Stomach (tissue), 9 donors: ENCODE measurements around the gene MCCC2. TPM values are rescaled to one million over a fixed set of nuclear protein-coding genes. Genes with fewer than 3 reads are reported as not detected.

Experiments used
- DNase-seq, 2 donors: peaks; one replicate each; pipeline versions ENCODE4 v3.0.0 to v3.0.0-alpha.2; 2013 to 2019
- H3K27ac ChIP-seq, 5 donors: fragments of 200-600 bp in 4 of 5; sonication (generic) in 4 of 5; one replicate each; pipeline ENCODE4 v1.5.1; 2013 to 2019; ENCODE audit warnings: mild to moderate bottlenecking in 1 of 5, moderate library complexity in 1 of 5
- H3K27me3 ChIP-seq, 3 donors: fragments of 200-600 bp; sonication (generic); one replicate each; pipeline ENCODE4 v1.5.1; 2017 to 2019; ENCODE audit warnings: mixed run types in 1 of 3
- H3K36me3 ChIP-seq, 4 donors: fragments of 200-600 bp; sonication (generic); 1 replicate in 3 of 4; 2 replicates in 1 of 4; pipeline ENCODE4 v1.5.1; 2016 to 2019
- H3K4me1 ChIP-seq, 4 donors: fragments of 200-600 bp; sonication (generic); one replicate each; pipeline ENCODE4 v1.5.1; 2016 to 2019
- H3K4me3 ChIP-seq, 4 donors: fragments of 200-600 bp; sonication (generic) in 3 of 4; one replicate each; pipeline ENCODE4 v1.5.1; 2016 to 2019; ENCODE audit warnings: mild to moderate bottlenecking in 1 of 4
- H3K9me3 ChIP-seq, 4 donors: fragments of 200-600 bp; sonication (generic); one replicate each; pipeline ENCODE4 v1.5.1; 2016 to 2019
- CTCF ChIP-seq, 7 experiments: fragments of 450-650 bp in 4 of 7; fragments of 200-600 bp in 3 of 7; sonication (generic) in 3 of 7; IDR thresholded peaks; one replicate each; pipeline ENCODE4 v1.5.1; 2016 to 2019; ENCODE audit warnings: antibody characterized with exemption in 7 of 7, control low read depth in 2 of 7, mild to moderate bottlenecking in 1 of 7
- EP300 ChIP-seq: sonication (generic); formaldehyde crosslinking; IDR thresholded peaks from one replicate; pipeline ENCODE4 v1.6.1; 2017; ENCODE audit warnings: antibody characterized with exemption
- POLR2A ChIP-seq, 4 donors: fragments of 450-650 bp; IDR thresholded peaks; one replicate each; pipeline ENCODE4 v1.6.1; 2016; ENCODE audit warnings: antibody characterized with exemption in 4 of 4, control low read depth in 2 of 4, mild to moderate bottlenecking in 1 of 4, moderate library complexity in 1 of 4
- POLR2AphosphoS5 ChIP-seq, 3 donors: sonication (generic); formaldehyde crosslinking; IDR thresholded peaks; one replicate each; pipeline ENCODE4 v1.6.1; 2016; ENCODE audit warnings: antibody characterized with exemption in 3 of 3
- WGBS, 5 donors: extraction: QIAGEN DNeasy Blood & Tissue Kit in 3 of 5; methylation state at CpG; one replicate each; pipeline versions ENCODE4 v1.1.5 to v1.1.7; 2013 to 2018; 5-methylcytosine and 5-hydroxymethylcytosine counted together
- intact Hi-C: fragments of 100-400 bp; cut with DNase I; formaldehyde crosslinking; loops from one replicate; pipeline ENCODE4 v1.15.1; 2023; ENCODE audit warnings: low total_unique reads
- polyA plus RNA-seq, 3 donors: library from polyadenylated mRNA; stranded (reverse); fragments of 200-250 nt; gene quantifications; one replicate each; pipeline ENCODE4 v1.2.3, GENCODE V29; 2013
- total RNA-seq, 5 donors: library from RNA; depleted of rRNA; stranded (reverse); fragments of >200 nt; gene quantifications; one replicate each; pipeline versions ENCODE4 v1.1.0 to v1.2.3, GENCODE V29; 2014 to 2016
- donor health status: healthy with polysubstance abuse.
- donor health status: Bipolar disorder and iron deficiency.
- donor health status: healthy.

The MCCC2 gene
- total and polyA plus RNA-seq, 8 donors = 14.6 to 73.6 (median 30.5) TPM

DNA sequence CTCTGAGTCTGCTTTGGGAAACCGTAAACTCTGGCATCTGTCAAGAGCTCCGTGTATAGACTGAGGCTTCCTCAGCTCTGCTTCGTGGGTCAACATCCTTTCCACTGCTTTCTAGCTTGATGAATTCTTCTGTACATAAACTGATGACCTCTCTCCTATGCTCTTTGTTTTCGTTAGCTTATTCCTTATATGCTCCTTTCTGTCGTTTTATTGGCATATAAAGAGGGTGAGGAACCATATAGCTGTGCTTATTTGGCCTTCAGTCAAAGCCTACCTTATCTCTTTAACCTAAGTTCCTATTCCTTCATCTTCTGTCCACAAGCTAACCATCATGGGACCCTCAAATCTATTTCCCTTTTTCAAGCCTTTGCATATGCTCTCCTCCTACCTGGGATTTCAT, 92.6 kb downstream of the MCCC2 start:
- H3K4me3 ChIP-seq = no peak overlapping the region
- H3K27me3 ChIP-seq = no peaks in the 10 kb centered on the region
- no peaks in the 10 kb centered on the region for H3K36me3 ChIP-seq
- intact Hi-C loops = no loop called here
- 54 to 65% (median 57%) methylated on average over 5 of the region's 5 CpGs for WGBS, 5 donors
- no peak for TF ChIP-seq POLR2AphosphoS5 (IDR thresholded peaks at IDR 0.05)
- no peak for TF ChIP-seq CTCF (IDR thresholded peaks at IDR 0.05)
- TF ChIP-seq EP300 = no peak
- TF ChIP-seq POLR2A (IDR thresholded peaks at IDR 0.05) = no peak
- no peak for DNase-seq
- no peak overlapping the region for H3K27ac ChIP-seq
- H3K9me3 ChIP-seq = peaks cover 0 to 2% (median 0%) of the 10 kb centered on the region in 4 donors
- no peaks in the 10 kb centered on the region for H3K4me1 ChIP-seq

DNA sequence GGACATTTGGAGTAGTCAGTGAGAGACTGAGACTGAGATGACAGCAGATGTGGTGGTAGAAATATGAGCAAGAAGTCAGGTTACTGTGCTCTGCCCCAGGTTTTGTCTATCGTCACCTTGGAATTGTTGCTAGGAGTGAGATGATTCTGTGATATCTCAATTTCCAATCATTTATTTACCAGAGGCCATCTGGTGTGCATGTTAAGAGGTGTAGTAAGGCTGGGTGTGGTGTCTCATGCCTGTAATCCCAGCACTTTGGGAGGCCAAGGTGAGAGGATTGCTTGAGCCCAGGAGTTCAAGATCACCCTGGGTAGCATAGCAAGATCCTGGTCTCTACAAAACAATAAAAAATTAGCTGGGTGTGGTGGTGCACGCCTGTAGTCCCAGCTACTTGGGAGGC, 93.4 kb downstream of the MCCC2 start:
- Histone ChIP-seq H3K9me3 (peaks cover 0 to 6% (median 4%) of the 10 kb centered on the region in 4 donors), H3K36me3 (no peaks in the 10 kb centered on the region), H3K4me3 (no peak overlapping the region), H3K27ac (no peak overlapping the region), H3K27me3 (no peaks in the 10 kb centered on the region), H3K4me1 (no peaks in the 10 kb centered on the region)
- intact Hi-C loops = no loop called here
- DNase-seq = no peak
- no peak for TF ChIP-seq POLR2AphosphoS5 (IDR thresholded peaks at IDR 0.05)
- no peak for TF ChIP-seq CTCF (IDR thresholded peaks at IDR 0.05)
- no peak for TF ChIP-seq POLR2A (IDR thresholded peaks at IDR 0.05)
- no peak for TF ChIP-seq EP300
- 78 to 92% (median 85%) methylated on average over 2 of the region's 2 CpGs for WGBS, 5 donors

DNA sequence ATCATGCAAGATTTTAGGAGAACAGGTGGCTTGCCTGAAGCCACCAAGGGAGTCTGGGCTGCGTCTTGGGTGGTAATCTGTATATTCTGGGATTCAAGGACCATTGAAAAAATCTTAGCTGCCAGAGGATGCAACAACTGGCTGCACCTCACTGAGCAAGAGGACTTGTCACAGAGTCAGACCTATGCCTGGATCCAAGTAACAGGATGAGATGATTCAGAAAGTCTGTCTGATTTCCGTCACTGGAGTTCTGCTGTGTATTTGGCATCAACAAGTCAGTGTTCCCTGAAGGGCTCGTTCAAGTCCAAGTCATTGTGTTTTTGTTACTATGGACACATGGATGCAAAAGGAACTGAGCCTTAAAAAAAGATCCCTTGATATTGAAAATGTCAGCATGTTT, 94.2 kb downstream of the MCCC2 start:
- intact Hi-C loops = no loop called here
- DNase-seq = no peak
- no peaks in the 10 kb centered on the region for H3K4me1 ChIP-seq
- H3K27ac ChIP-seq = no peak overlapping the region
- WGBS, 5 donors = 55 to 73% (median 63%) methylated on average over 3 of the region's 3 CpGs
- no peak for TF ChIP-seq POLR2A (IDR thresholded peaks at IDR 0.05)
- no peaks in the 10 kb centered on the region for H3K36me3 ChIP-seq
- peaks cover 0 to 12% (median 11%) of the 10 kb centered on the region in 4 donors for H3K9me3 ChIP-seq
- H3K27me3 ChIP-seq = no peaks in the 10 kb centered on the region
- H3K4me3 ChIP-seq = no peak overlapping the region

DNA sequence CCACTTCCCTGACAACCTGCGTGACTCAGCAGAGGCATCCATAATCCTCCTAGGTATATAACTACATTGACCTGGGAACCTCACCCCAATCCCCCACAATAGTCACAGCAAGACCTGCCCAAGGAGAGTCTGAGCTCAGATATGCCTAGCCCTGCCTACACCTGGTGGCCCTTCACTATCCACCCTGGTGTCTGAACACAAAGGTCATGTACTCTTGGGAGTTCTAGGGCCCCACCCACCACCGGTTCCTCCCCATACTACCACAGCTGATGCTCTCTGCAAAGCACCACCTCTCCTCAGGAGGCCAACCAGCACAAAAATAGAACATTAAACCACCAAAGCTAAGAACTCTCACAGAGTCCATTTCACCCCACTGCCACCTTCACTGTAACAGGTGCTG, 97.2 kb downstream of the MCCC2 start:
- WGBS, 5 donors = 79 to 93% (median 89%) methylated on average over 1 to 2 of the region's 2 CpGs
- DNase-seq = no peak
- no peaks in the 10 kb centered on the region for H3K27me3 ChIP-seq

More for the DNA sequence above, 97.2 kb downstream of the MCCC2 start:
- H3K9me3 ChIP-seq = peaks cover 0 to 15% (median 11%) of the 10 kb centered on the region in 4 donors
- no peaks in the 10 kb centered on the region for H3K4me1 ChIP-seq
- no peak overlapping the region for H3K4me3 ChIP-seq
- no peak overlapping the region for H3K27ac ChIP-seq
- no peaks in the 10 kb centered on the region for H3K36me3 ChIP-seq
- no peak for TF ChIP-seq EP300
- no peak for TF ChIP-seq CTCF (IDR thresholded peaks at IDR 0.05)
- TF ChIP-seq POLR2A (IDR thresholded peaks at IDR 0.05) = no peak
- intact Hi-C loops = no loop called here
